Frontal cortex (tissue), 4 donors: ENCODE results near the gene TNFRSF19. TPM values are rescaled to one million over a fixed set of nuclear protein-coding genes. Genes with fewer than 3 reads are reported as not detected.
"Not testable (repeated sequence)": the region's sequence is repeated elsewhere in the genome, so short reads cannot be mapped to it uniquely, and the experiment has no call there.

Experiments used
- DNase-seq, 2 donors: peaks; one replicate each; pipeline ENCODE4 v3.0.0; 2012; ENCODE audit warnings: low spot score in 2 of 2
- FAIRE-seq: peaks from 2 replicates; lab custom pipeline; 2012; peaks lifted over from hg19 to GRCh38; lab: Jason Lieb, UNC
- total RNA-seq: library from RNA; depleted of rRNA; stranded (reverse); fragments of >200 nt; gene quantifications from one replicate; pipeline ENCODE4 v1.2.3, GENCODE V29; 2014
- donor health status: control.
- donor health status: control.
- donor health status: control.

TNFRSF19 gene
- total RNA-seq, 1 donor from 2014 or later: 10.2 TPM

DNA sequence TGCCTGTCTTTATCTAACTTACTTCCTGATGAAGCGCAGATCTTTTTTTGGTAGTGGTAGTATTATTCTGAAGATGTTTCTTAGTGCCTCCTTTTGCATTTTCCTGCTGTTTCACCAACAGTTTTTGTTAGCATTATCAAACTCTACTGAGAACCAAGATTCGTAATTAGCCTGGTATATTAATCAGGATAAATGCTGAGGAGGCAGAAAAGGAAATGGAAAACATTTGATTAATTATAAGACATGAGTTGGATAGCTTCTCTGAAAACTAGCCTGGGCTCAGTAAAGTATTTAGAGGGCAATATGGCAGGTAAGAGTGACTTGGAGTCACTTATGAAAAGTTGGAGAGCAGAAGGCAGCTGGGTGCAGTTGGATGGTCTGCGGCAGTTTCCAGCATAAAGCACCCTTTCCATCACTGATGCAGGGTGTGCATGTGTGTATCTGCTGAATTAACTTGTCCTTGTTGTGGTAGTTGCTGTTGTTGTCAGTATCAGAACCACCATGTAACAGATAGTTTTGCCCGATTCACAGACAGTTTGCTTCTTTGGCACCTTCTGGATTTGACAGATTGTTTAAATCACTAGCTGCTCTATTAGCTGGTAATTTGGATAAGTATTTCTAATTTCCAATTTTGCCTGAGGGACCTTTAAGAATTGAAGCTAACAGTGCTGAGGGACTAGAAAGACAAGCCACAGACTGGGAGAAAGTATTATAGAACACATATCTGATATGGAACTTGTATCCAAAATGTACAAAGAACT, 6.9 kb upstream of the TNFRSF19 start:
- no peak for FAIRE-seq
- DNase-seq: no peak

DNA sequence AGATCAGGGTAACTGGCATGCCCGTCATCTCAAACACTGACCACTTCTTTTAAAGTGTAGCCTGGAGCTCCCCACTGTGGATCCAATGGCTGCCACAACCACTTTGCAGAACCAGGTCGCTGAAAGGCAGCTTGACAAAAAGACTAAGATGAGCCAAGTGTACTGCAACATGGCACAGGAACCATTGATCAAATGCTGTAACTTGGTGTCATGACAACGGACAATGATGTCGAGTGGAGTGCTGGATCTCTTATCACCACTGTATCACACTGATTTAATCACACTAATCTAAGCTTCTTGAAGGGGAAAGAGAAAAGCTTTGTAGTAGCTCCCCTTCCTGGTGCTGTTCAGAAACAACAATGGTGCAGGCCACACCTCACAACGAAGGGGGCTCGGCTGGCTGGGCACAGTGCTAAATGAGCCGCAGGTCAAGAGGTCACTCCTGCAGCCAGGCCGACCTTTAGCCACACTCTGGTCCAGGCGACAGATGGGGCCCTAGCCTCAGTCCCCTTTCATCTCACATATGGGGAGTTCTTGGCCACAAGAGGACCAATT, 2.2 kb upstream of the TNFRSF19 start:
- DNase-seq (no peak), FAIRE-seq (no peak)

- FAIRE-seq (no peak), DNase-seq (no peak)
Measured at GRCh38 chr13:23570921-23571315, 706 bp downstream of the TNFRSF19 start.

GRCh38 chr13:23571431-23571830, 1.2 kb downstream of the TNFRSF19 start:
- FAIRE-seq (peak; percentile 19), DNase-seq (no peak)

- FAIRE-seq (no peak), DNase-seq (no peak)
Measured at GRCh38 chr13:23572836-23573235, 2.6 kb downstream of the TNFRSF19 start.

- DNase-seq (no peak), FAIRE-seq (no peak)
Measured at GRCh38 chr13:23574421-23575145, 4.4 kb downstream of the TNFRSF19 start.

GRCh38 chr13:23575632-23576031, 5.4 kb downstream of the TNFRSF19 start:
- no peak for FAIRE-seq
- no peak for DNase-seq

DNA sequence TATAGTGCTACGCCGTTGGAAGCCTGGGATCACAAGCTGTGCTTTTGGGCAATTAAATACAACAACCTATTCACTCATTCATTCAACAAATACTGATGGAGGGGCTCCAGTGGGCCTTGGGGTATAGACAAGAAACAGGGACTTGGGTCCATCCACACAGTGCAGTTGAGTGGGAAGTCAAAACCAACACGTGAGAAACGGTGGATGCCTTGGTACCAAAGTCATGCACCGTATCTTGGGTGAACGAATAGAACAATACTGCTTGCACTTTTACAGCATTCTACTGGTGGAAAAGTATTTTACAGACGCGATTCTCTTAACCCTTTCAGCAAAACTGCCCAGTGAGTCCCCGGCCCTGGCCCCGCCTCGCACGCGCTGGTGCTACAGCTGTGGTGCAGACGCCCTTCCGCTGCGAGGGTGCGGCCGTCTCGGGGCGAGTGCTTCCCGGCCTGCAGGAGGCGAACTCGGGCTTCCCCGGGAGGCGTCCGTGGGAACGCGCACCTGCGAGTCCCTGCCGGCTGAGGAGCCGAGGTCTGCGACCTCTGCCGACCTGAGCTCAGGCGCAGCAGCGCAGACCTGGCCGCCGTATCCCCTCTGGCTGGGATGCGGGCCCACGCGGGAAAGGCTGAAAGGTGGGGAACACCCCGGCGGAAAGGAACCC, 8.3 kb downstream of the TNFRSF19 start:
- FAIRE-seq (no peak), DNase-seq (peak in 1 of 2 donors; percentile 52)

DNA sequence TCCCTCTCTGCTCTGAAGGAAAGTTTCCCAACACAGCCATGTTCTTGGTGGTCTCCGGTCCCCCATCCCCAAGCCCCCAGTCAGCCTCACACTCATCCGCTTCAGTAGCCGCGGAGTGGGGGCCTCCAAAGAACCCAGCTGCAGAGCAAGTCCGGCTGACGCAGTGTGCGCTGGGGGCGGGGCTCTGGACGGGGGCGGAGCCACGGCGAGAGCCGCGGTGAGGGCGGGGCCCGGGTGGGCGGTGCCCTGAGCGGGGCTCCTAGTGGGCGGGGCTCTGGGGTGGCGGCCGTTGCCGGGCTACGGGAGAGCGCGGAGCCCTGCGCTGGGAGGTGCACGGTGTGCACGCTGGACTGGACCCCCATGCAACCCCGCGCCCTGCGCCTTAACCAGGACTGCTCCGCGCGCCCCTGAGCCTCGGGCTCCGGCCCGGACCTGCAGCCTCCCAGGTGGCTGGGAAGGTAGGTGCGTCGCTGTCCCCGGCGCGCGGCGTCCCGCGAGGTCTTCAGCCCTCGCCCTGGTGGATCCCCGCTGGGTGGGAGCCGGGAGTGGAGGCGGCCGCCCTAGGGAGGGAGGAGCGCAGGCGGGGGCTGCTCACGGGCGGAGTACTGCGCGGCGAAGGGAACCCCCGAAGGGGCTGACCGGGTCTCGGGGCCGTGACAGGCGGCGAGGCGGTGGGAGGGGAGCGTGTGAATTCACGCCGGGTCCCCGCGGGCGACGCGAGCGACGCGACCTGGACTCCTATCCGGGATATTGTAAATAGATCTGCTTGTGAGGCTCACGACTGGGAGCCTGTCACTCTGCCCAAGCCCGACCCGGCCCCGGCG, 9.1 kb downstream of the TNFRSF19 start:
- DNase-seq (peak; percentile 83 to 90), FAIRE-seq (no peak)

DNA sequence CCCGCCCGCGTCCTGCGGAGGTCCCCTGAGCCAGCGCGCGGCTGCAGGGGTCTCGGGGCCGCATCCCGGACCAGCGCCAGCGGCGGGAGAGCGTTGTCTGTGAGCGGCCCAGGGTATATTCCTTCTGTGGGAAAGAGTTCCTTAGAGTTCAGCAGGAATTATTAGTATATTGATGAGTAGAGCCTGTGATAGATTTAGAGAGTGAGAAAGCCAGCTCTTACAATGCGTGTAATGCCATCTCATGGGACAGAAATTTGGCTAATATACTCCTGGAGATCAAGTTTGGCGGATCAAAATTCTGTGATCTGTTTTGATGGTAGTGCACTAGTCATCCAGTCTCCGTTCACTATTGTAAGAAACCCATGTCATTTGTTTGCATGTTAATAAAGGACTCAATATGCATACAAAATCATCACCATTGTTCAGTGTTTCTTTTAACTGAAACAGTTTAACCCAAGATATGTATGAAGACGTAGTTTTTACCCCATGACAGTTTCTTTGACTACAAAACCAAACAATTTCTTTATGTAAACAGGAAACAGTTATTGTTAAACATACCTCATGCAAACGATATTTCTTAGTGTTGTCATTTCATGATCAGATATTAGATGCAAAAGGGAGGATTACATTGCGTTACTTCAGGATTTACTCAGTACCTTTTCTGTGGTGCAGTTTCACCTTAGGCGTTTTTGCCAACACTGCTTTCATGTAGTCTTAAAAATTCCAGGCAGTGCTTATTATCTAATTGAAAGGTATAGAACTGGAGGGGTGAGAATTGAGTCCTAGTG, 9.9 kb downstream of the TNFRSF19 start:
- no peak for FAIRE-seq
- DNase-seq: no peak

DNA sequence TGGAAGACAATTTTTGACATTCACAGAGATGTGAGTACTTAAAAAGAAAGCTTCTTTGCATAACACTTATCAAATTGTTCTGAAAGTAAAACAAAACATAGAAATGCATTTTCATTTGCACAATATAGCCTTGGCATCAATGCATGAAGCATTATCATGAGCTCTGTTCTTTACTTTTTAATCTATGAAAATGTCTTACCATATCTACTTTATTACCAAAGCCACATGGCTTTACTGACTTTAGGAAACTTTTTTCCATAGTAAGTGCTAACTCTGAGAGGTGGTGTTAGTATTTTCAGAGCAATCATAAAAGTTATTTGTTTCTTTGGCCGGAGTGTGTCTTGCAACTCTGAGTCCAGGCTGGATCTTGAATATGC, 10.5 kb downstream of the TNFRSF19 start:
- DNase-seq: no peak
- no peak for FAIRE-seq

GRCh38 chr13:23583491-23583890, 13.3 kb downstream of the TNFRSF19 start:
- DNase-seq (no peak), FAIRE-seq (no peak)

DNA sequence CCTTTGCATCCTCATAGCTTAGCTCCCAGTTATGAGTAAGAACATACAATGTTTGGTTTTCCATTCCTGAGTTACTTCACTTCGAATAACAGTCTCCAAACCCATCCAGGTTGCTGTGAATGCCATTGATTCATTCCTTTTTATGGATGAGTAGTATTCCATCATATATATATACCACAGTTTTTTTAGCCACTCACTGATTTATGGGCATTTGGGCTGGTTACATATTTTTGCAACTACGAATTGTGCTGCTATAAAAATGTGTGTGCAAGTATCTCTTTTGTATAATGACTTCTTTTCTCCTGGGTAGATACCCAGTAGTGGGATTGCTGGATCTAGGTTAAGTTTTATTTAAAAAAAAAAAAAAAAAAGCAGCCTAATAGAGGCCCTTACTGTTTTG, 14.1 kb downstream of the TNFRSF19 start:
- DNase-seq: no peak
- no peak for FAIRE-seq

DNA sequence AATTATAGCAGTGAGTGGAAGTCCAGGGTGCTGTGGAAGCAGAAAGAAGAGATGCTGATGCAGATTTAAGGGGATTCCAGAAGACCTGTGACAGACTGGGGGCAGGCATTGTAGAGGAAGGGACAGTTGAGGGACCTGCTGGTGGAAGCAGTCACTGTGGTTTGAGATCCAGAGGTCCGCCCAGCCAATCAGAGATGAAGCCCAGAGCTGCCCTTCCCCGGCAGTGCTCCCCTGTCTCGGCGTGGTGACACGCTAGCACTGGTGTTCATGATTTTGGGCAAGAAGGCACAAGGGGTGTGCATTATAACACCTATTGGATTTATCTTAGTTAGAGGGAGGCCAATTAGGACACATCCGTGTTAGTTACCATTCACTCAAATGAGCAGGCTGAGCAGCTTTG, 16.1 kb downstream of the TNFRSF19 start:
- no peak for FAIRE-seq
- DNase-seq: no peak

DNA sequence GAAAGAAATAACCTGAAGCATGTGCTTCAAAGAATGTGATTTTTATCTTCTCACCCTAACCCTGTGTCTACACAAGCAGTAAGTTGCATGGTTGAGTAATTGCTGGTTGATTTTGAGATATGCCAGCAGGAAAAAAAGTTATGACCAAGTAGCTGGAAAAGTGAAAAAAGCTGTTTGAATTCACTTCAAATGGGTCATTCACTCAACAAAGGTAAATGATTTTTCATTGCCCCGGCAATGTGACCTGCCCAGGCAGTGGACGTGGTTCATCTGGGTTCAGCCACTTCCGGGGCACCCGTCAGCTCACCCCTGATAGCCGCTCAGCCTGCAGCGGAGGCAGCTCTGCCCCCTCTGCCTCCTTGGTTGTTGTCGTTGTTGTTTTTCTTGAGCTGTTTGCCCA, 18.5 kb downstream of the TNFRSF19 start:
- FAIRE-seq (no peak), DNase-seq (no peak)

DNA sequence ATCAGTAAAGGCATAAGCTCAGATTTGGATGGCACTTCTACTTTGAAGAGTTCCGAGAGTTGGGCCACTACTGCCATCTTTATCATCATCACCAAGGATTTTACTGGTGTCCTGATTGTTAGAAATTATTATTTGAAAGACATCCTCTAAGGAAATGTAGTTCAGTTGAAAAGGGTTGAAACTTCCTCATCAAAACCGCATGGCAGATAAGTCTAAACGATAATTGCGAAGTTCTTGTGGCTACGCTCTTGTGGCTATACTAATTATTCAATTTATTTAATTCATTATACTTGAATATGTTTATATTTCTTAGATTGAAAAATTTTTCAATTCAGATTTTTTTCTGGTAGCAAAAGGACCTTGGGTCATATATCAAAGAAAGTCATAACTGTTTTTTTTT, 22.4 kb downstream of the TNFRSF19 start:
- DNase-seq (no peak), FAIRE-seq (no peak)

GRCh38 chr13:23593148-23593547, 22.9 kb downstream of the TNFRSF19 start:
- FAIRE-seq: no peak
- DNase-seq: no peak

- not testable (repeated sequence) for FAIRE-seq, DNase-seq
Measured at GRCh38 chr13:23594290-23594689, 24.1 kb downstream of the TNFRSF19 start.

DNA sequence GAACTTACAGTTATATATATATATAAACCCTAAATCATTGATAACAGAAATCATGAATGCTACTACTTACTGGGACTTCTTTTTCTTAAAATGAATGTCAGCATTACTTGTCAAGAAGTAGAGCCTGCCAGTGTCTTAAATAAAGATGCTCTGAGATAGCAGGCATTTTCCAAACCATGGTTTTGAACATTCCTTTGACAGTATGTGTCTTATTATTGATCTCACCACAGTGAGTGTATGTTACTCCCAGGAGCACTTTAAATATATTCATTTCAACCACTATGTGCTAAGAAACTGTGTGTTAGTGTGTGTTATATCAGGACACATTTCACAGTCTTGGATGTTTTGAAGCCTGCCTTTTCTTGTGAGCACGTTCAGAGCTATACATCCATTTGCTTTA, 28.2 kb downstream of the TNFRSF19 start:
- DNase-seq (no peak), FAIRE-seq (no peak)
